Endothelial cell of umbilical vein (primary cell): Measurements from ENCODE around the gene UBC. TPM values are rescaled to one million over a fixed set of nuclear protein-coding genes. Genes with fewer than 3 reads are reported as not detected.

Experiments used
- BruUV-seq: library from RNA; stranded (reverse); fragments of 400-500 nt; replicated peaks from 2 replicates; lab custom pipeline; 2021; lab: Mats Ljungman, UMichigan
- CTCF ChIA-PET: fragments of 300-600, 350-600 bp; sonication (Branson Sonifier 250); formaldehyde crosslinking; loops from one replicate; lab custom pipeline; 2021; ENCODE audit warnings: antibody characterized with exemption, inconsistent platforms; lab: Charles Lee
- POLR2A ChIA-PET: fragments of 300-600, 350-600 bp; sonication (Branson Sonifier 250); formaldehyde crosslinking; loops from one replicate; lab custom pipeline; 2021; ENCODE audit warnings: antibody characterized with exemption, inconsistent platforms; lab: Charles Lee
- DNase-seq: peaks from one replicate; pipeline ENCODE4 v3.0.0-alpha.2; 2011; ENCODE audit warnings: low read depth, low spot score
- FAIRE-seq: peaks from 2 replicates; lab custom pipeline; 2011; peaks lifted over from hg19 to GRCh38; lab: Jason Lieb, UNC
- H2AFZ ChIP-seq: 2 replicates; pipeline ENCODE4 v1.6.0; 2012; ENCODE audit warnings: low read depth, low read length, control low read depth, inconsistent platforms
- H3K27ac ChIP-seq: 2 replicates; pipeline ENCODE4 v1.5.1; 2011; ENCODE audit warnings: low read depth, mild to moderate bottlenecking, control low read depth, low read length, moderate library complexity; ENCODE audit not compliant: insufficient read depth
- H3K27me3 ChIP-seq, 2 experiments: 2 replicates each; pipeline versions ENCODE4 v1.6.0 to v1.6.1; 2011; ENCODE audit warnings: low read length in 2 of 2, mixed read lengths in 1 of 2; ENCODE audit not compliant: control insufficient read depth in 2 of 2, insufficient read depth in 2 of 2
- H3K36me3 ChIP-seq, 2 experiments: 2 replicates in 1 of 2; 3 replicates in 1 of 2; pipeline ENCODE4 v1.5.1; 2011; ENCODE audit warnings: low read length in 2 of 2, mild to moderate bottlenecking in 1 of 2, moderate library complexity in 1 of 2; ENCODE audit not compliant: control insufficient read depth in 2 of 2, insufficient read depth in 2 of 2; ENCODE audit errors: extremely low read depth in 1 of 2
- H3K4me1 ChIP-seq: 3 replicates; pipeline ENCODE4 v1.5.1; 2011; ENCODE audit warnings: mild to moderate bottlenecking, low read length; ENCODE audit not compliant: control insufficient read depth, insufficient read depth; ENCODE audit errors: extremely low read depth
- H3K4me2 ChIP-seq: 2 replicates; pipeline ENCODE4 v1.6.1; 2011; ENCODE audit warnings: low read length, control low read depth, mixed read lengths; ENCODE audit not compliant: insufficient read depth
- H3K4me3 ChIP-seq, 3 experiments: fragments of 200-600 bp in 1 of 3; sonication (generic), shearing (Covaris generic) in 1 of 3; replicated peaks in 1 of 3; 2 replicates each; pipeline ENCODE4 v1.5.1; 2011 to 2016; ENCODE audit warnings: control low read depth in 3 of 3, low read length in 3 of 3, mild to moderate bottlenecking in 2 of 3, inconsistent platforms in 1 of 3, low read depth in 1 of 3, moderate library complexity in 1 of 3; ENCODE audit not compliant: insufficient read depth in 1 of 3
- H3K79me2 ChIP-seq: 2 replicates; pipeline ENCODE4 v1.6.0; 2012; ENCODE audit warnings: low read length, inconsistent platforms; ENCODE audit not compliant: control insufficient read depth, insufficient read depth
- H3K9ac ChIP-seq: replicated peaks from 2 replicates; pipeline ENCODE3; 2011; ENCODE audit warnings: low read length, control low read depth; ENCODE audit not compliant: insufficient read depth; ENCODE audit errors: extremely low read depth
- H3K9me1 ChIP-seq: replicated peaks from 3 replicates; pipeline ENCODE4 v1.6.0; 2011; ENCODE audit warnings: mild to moderate bottlenecking, low read length; ENCODE audit not compliant: control insufficient read depth, insufficient read depth; ENCODE audit errors: extremely low read depth
- H3K9me3 ChIP-seq: replicated peaks from 2 replicates; pipeline ENCODE4 v1.5.1; 2012; ENCODE audit warnings: low read length, inconsistent platforms; ENCODE audit not compliant: control insufficient read depth, insufficient read depth
- H4K20me1 ChIP-seq: replicated peaks from 2 replicates; pipeline ENCODE3; 2011; ENCODE audit warnings: mild to moderate bottlenecking, low read length; ENCODE audit not compliant: control insufficient read depth, insufficient read depth; ENCODE audit errors: extremely low read depth
- CTCF ChIP-seq, 2 donors: IDR thresholded peaks; 1 replicate in 1 of 2; 2 replicates in 1 of 2; pipeline ENCODE4 v1.5.1; 2011; ENCODE audit warnings: low read length in 2 of 2, mild to moderate bottlenecking in 2 of 2, moderate library complexity in 2 of 2, control low read depth in 1 of 2, inconsistent platforms in 1 of 2, low read depth in 1 of 2; ENCODE audit not compliant: insufficient read depth in 1 of 2; ENCODE audit errors: extremely low read depth in 1 of 2
- EZH2 ChIP-seq: IDR thresholded peaks from 2 replicates; pipeline ENCODE4 v1.6.1; 2012; ENCODE audit warnings: borderline replicate concordance, low read depth, mild to moderate bottlenecking, moderate library complexity, low read length, inconsistent platforms; ENCODE audit not compliant: severe bottlenecking
- MAX ChIP-seq: IDR thresholded peaks from 2 replicates; pipeline ENCODE4 v1.6.1; 2011; ENCODE audit not compliant: insufficient read depth, insufficient read length
- POLR2A ChIP-seq: IDR thresholded peaks from 2 replicates; pipeline ENCODE4 v1.6.1; 2012; ENCODE audit warnings: low read depth, mild to moderate bottlenecking, control low read depth, low read length
- POLR2AphosphoS5 ChIP-seq: IDR thresholded peaks from 2 replicates; pipeline ENCODE4 v1.6.1; 2012; ENCODE audit warnings: low read depth, mild to moderate bottlenecking, control low read depth, low read length, moderate library complexity; ENCODE audit not compliant: insufficient read depth
- dilution Hi-C: fragments of 300-500 bp; cut with MboI; formaldehyde crosslinking; loops from one replicate; pipeline ENCODE4 v1.15.0; 2019; ENCODE audit warnings: low sequenced_read_pairs; ENCODE audit not compliant: extremely low pct_ligation_motif_present
- intact Hi-C: fragments of 100-400 bp; cut with micrococcal nuclease; formaldehyde crosslinking; loops from one replicate; pipeline ENCODE4 v1.10.0; 2022
- polyA plus RNA-seq, 4 experiments: library from polyadenylated mRNA; depleted of rRNA in 3 of 4; stranded (reverse) in 3 of 4; unstranded in 1 of 4; fragments of >200 nt; gene quantifications; 2 replicates each; pipeline versions ENCODE4 v1.2.1 to v1.2.3, GENCODE V29; 2011 to 2012; ENCODE audit warnings: missing spikeins in 1 of 4
- total RNA-seq: library from RNA; stranded (reverse); gene quantifications from 2 replicates; pipeline ENCODE4 v1.2.3, GENCODE V29; 2021

Gene UBC
- total and polyA plus RNA-seq, 2 donors (not counting 3 experiments of a cell fraction or from before 2014, with no cell fraction given) = 875 to 1,305 TPM

- ChIA-PET POLR2A (interaction anchor here (0.8 to 1.3 kb wide), 2 partner anchors 10 to 16 kb away, joined by 4 to 5 read pairs; partner anchors contain the start of gene UBC), CTCF (interaction anchor here (1.5 to 3.8 kb wide), 2 partner anchors 15 to 17 kb away, joined by 5 to 42 read pairs; no protein-coding TSS in a partner anchor)
- H4K20me1 ChIP-seq = no peaks in the 10 kb centered on the region
- no peak for DNase-seq
- no peaks in the 10 kb centered on the region for H3K9me3 ChIP-seq
- H3K4me2 ChIP-seq = no peak overlapping the region
- no peak for FAIRE-seq
- H2AFZ ChIP-seq = no peak overlapping the region
- no TSS peak for BruUV-seq
- peaks cover 37% of the 10 kb centered on the region for H3K4me1 ChIP-seq
- intact Hi-C loops = no loop called here
- dilution Hi-C loops = no loop called here
- H3K36me3 ChIP-seq = no peaks in the 10 kb centered on the region
- TF ChIP-seq MAX = no peak
- TF ChIP-seq EZH2 = no peak
- no peak for TF ChIP-seq POLR2AphosphoS5
- no peak for TF ChIP-seq CTCF (IDR thresholded peaks at IDR 0.05; ENCODE audit: extremely low read depth in 1 of 2, insufficient read depth in 1 of 2, low read depth in 1 of 2, low read length in 2 of 2)
- TF ChIP-seq POLR2A = no peak
- H3K9ac ChIP-seq = no peak overlapping the region
- no peak overlapping the region for H3K27ac ChIP-seq
- H3K79me2 ChIP-seq = no peaks in the 10 kb centered on the region
- H3K27me3 ChIP-seq = no peaks in the 10 kb centered on the region
- no peaks in the 10 kb centered on the region for H3K9me1 ChIP-seq
- no peak overlapping the region for H3K4me3 ChIP-seq
Observed at GRCh38 chr12:124923905-124924734, 9.7 kb upstream of the UBC start.
